BJ (cell line): ENCODE data around the gene SHH. TPM values are rescaled to one million over a fixed set of nuclear protein-coding genes. Genes with fewer than 3 reads are reported as not detected.

Experiments used
- CTCF ChIA-PET: fragments of 350-600 bp; formaldehyde crosslinking; extraction: SDS; loops from one replicate; lab custom pipeline; 2021; ENCODE audit warnings: antibody characterized with exemption, inconsistent platforms; lab: Yijun Ruan, JAX
- POLR2A ChIA-PET: fragments of 300-600 bp; sonication (Branson Sonifier 250); formaldehyde crosslinking; extraction: SDS; loops from one replicate; lab custom pipeline; 2021; ENCODE audit warnings: antibody characterized with exemption; lab: Charles Lee
- DNase-seq: peaks from one replicate; pipeline ENCODE4 v3.0.0-alpha.2; 2011; ENCODE audit warnings: low read depth
- H3K27me3 ChIP-seq: 2 replicates; pipeline ENCODE4 v1.6.0; 2011; ENCODE audit warnings: low read length; ENCODE audit not compliant: control insufficient read depth, insufficient read depth
- H3K36me3 ChIP-seq: 2 replicates; pipeline ENCODE4 v1.5.1; 2011; ENCODE audit warnings: low read length; ENCODE audit not compliant: control insufficient read depth, insufficient read depth
- H3K4me3 ChIP-seq: 2 replicates; pipeline ENCODE4 v1.5.1; 2011; ENCODE audit warnings: low read depth, mild to moderate bottlenecking, control low read depth, low read length
- CTCF ChIP-seq: IDR thresholded peaks from 2 replicates; pipeline ENCODE4 v1.5.1; 2011; ENCODE audit warnings: low read depth, mild to moderate bottlenecking, control low read depth, inconsistent platforms, low read length, moderate library complexity; ENCODE audit not compliant: insufficient read depth
- polyA plus RNA-seq: library from polyadenylated mRNA; depleted of rRNA; stranded (reverse); fragments of >200 nt; gene quantifications from 2 replicates; pipeline ENCODE4 v1.2.3, GENCODE V29; 2011

SHH gene
- polyA plus RNA-seq, 1 experiment, result not detected

GRCh38 chr7:155795401-155795800, 16.9 kb downstream of the SHH start:
- no peak overlapping the region for H3K4me3 ChIP-seq
- no peaks in the 10 kb centered on the region for H3K36me3 ChIP-seq
- TF ChIP-seq CTCF, result no peak
- DNase-seq, result no peak
- POLR2A ChIA-PET, result no interaction called here
- CTCF ChIA-PET, result interaction anchor here (0.6 to 2.7 kb wide), 4 partner anchors 11 to 1021 kb away, joined by 3 to 13 read pairs (median 4); no protein-coding TSS in a partner anchor
- H3K27me3 ChIP-seq, result no peaks in the 10 kb centered on the region

DNA sequence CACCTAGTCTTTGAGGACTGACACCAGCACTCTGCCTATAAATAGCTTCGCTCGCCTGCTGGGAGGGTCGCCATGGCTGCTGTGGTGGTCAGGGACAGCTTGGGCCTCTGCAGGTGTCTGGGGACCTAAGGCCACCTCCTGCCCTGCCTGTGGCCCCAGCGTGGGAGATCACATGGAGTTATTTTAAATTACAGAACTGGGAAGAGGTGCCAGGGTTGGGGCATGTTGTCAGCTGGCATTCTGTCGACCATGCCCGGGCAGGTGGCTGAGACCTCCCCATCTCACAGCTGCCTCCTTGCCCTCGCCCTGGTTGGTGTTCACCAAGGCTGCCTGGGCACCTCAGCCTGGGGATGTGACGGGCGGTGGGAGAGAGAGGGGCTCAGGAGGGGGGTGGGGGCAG, 18.1 kb downstream of the SHH start:
- DNase-seq, result no peak
- Histone ChIP-seq H3K27me3 (no peaks in the 10 kb centered on the region), H3K4me3 (no peak overlapping the region), H3K36me3 (no peaks in the 10 kb centered on the region)
- ChIA-PET POLR2A (no interaction called here), CTCF (interaction anchor here (1.0 to 1.4 kb wide), 2 partner anchors 9 to 18 kb away, joined by 3 to 4 read pairs; partner anchors contain the start of gene SHH)
- no peak for TF ChIP-seq CTCF

- H3K4me3 ChIP-seq, result no peak overlapping the region
- ChIA-PET POLR2A (no interaction called here), CTCF (interaction anchor here (1.0 kb wide), 1 partner anchor 19 kb away, joined by 3 read pairs; the partner anchor contains the start of gene SHH)
- no peak for TF ChIP-seq CTCF
- no peaks in the 10 kb centered on the region for H3K36me3 ChIP-seq
- no peaks in the 10 kb centered on the region for H3K27me3 ChIP-seq
- DNase-seq, result no peak
Measured at GRCh38 chr7:155793720-155794119, 18.5 kb downstream of the SHH start.

DNA sequence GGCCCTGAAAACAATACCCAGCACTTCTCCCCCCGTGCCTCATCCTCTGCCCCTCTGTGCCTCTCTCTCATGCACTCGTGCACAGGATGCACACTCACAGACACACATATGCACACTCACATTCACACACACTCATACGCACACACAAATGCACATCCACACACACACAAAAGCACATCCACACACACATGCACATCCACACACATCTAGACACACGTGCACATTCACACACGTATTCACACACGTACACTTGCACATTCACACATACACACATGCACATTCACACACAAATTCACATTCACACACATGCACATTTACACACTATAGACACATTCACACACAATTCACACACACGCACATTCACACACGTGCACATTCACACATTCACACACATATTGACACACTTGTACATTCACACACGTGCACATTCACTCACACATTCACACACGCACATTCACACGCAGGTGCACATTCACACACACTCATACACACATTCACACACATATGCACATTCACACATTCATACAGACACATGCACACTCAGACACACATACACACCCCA, 19.2 kb downstream of the SHH start:
- H3K4me3 ChIP-seq, result no peak overlapping the region
- POLR2A ChIA-PET, result no interaction called here
- CTCF ChIA-PET, result no interaction called here
- no peak for TF ChIP-seq CTCF
- no peak for DNase-seq
- H3K27me3 ChIP-seq, result no peaks in the 10 kb centered on the region
- H3K36me3 ChIP-seq, result no peaks in the 10 kb centered on the region

DNA sequence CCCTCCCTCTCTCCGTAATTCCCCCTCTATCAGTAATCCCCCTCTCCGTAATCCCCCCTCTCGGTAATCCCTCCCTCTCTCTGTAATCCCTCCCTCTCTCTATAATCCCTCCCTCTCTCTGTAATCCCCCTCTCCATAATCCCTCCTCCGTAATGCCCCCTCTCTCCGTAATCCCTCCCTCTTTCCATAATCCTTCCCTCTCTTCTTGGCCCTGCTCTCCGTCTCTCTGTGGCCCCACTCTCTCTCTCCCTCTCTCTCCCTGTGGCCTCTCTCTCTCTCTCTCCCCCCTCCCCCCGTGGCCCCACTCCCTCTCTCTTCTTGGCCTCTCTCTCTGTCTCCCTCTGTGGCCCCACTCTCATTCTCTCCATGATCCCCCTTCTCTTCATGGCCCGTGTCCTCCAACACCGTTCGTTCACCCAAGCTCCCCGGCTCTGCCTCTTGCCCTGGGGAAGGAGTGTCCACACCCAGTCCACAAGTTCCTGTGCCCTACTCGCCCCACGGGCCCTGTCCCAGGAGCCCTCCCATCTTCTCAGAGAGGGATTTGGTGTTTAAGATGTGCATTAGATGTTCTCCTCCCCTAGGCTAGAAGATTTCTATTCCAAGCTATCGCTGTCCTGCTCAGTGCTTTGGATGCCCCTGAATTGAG, 19.8 kb downstream of the SHH start:
- Histone ChIP-seq H3K27me3 (no peaks in the 10 kb centered on the region), H3K36me3 (no peaks in the 10 kb centered on the region), H3K4me3 (no peak overlapping the region)
- CTCF ChIA-PET, result no interaction called here
- TF ChIP-seq CTCF, result no peak
- no peak for DNase-seq
- POLR2A ChIA-PET, result no interaction called here
